ENCODE measurements around the gene LONP2.
"Not testable (repeated sequence)": the region's sequence is repeated elsewhere in the genome, so short reads cannot be mapped to it uniquely, and the experiment has no call there.

LONP2 gene

GRCh38 chr16:48369765-48370164, 125.7 kb downstream of the LONP2 start:
- DNase-seq (ENCODE audit: low spot score): no peak

DNA sequence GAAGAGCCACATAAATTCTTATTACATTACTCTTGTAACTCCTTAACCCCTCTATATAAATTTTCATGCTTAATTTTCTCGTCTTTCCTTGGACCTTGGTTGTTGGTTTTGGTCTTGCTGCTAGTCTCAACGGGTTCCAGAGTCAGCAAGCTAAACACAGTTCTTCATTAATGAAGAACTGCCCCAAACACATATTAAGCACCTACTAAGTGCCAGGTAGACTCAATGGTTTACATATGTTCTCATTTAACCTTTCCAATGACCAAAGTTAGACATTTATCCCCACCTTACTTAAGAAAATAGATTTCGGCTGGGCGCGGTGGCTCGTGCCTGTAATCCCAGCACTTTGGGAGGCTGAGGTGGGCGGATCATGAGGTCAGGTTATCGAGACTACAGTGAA, 126.1 kb downstream of the LONP2 start:
- DNase-seq (ENCODE audit: low spot score): no peak

DNA sequence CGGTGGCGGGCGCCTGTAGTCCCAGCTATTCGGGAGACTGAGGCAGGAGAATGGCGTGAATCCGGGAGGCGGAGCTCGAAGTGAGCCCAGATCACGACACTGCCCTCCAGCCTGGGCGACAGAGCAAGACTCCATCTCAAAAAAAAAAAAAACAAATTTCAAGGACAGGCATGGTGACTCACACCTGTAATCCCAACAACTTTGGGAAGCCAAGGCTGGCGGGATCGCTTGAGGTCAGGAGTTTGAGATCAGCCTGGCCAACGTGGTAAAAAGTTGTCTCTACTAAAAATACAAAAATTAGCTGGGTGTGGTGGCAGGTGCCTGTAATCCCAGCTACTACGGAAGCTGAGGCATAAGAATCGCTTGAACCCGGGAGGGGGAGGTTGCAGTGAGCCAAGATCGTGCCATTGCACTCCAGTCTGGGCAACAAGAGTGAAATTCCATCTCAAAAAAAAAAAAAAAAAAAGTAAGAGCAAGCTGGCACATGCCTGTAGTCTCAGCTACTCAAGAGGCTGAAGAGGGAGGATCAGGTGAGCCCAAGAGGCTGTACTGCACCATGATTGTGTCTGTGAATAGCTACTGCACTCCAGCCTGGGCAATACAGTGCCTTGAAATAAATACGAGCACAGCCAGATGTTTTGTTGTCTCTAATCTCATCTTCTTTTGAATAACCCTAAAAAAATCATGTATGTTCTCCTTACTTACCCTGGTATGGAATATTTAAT, 126.7 kb downstream of the LONP2 start:
- not testable (repeated sequence) for DNase-seq (ENCODE audit: low spot score)

GRCh38 chr16:48371393-48371780, 127.3 kb downstream of the LONP2 start:
- DNase-seq (ENCODE audit: low spot score): no peak

- no peak for DNase-seq (ENCODE audit: low spot score)
These were observed 128.6 kb downstream of the LONP2 start for GRCh38 chr16:48372744-48373143.

DNA sequence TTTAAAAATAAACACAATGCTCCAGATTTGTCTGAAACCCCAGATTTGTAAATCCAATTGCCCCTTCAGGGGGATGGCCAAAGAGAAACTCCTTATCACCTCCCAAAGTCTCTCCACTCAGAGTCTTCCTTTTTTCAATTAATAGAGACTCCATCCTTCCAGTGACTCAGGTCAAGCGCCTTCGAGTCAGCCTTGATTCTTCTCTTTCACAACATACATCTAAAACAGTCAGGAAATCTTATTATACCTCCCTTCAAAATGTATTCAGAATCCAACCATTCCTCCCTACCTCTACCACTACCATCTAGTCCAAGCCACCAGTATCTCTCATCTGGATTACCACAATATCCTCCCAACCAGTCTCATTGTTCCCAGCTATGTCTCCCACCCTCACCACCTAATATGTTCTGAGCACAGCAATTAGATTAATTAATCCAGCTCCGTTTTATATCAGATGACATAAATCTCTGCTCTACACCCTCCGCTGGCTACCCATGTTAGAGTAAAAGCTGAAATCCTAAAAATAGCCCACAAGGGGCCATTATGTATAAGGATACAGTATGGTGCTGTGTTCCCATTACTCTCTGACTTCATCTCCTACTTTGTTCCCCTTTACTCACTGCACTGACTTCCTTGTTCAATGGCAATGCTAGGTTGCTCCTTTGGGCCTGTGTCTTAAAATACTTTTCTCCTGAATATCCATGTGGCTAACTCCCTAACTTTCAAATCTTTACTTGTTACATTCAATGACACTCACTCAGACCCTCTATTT, 129.3 kb downstream of the LONP2 start:
- DNase-seq (ENCODE audit: low spot score): no peak

DNA sequence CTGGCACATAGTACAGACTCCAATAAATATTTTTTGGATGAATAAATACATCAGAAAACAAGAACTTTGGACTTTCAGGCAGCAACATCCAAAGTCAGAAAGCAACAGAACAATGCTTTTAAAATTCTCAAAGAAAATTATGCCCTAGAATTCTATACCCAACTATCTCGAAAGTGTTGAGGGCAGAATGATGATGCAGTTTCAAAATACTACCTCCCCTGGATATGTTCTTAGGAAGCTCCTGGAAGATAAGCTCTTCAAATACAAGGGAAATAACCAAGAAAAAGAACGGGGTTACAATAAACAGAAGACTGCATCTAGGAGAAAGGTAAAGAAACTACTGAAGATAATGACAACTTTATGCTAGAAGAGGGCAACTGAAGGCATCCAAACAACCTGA, 130.2 kb downstream of the LONP2 start:
- no peak for DNase-seq (ENCODE audit: low spot score)

DNA sequence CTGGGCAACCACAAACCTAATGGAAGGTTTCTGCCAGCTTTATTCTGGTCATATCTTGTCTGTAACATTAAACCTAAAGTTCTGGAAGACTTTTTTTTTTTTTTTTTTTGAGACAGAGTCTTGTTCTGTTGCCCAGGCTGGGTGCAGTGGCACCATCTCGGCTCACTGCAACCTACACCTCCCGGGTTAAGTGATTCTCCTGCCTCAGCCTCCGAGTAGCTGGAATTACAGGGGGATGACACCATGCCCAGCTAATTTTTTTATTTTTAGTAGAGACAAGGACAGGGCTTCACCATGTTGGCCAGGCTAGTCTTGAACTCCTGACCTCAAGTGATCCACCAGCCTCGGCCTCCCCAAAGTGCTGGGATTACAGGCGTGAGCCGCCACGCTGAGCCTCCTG, 133.2 kb downstream of the LONP2 start:
- DNase-seq (ENCODE audit: low spot score): not testable (repeated sequence)

- DNase-seq (ENCODE audit: low spot score): no peak
These were observed 134.2 kb downstream of the LONP2 start for GRCh38 chr16:48378276-48378675.

DNA sequence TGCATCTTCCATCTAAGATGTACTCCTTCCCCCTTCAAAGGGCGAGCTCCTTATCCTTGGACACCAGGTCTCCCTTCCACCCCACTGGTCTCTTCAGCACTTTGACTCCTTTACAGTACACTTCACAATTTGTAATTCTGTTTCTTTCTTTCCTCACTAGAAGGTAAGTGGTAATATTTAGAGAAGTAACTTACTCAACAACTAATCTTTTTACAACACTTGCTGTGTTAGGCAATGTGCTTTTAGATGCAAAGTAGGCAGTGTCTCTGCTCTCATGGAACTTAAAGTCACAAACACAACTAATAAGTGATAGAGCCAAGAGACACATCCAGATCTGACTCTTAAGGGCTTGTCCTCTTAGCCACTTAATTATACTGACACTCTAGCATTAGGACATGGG, 134.7 kb downstream of the LONP2 start:
- DNase-seq (ENCODE audit: low spot score): no peak

DNA sequence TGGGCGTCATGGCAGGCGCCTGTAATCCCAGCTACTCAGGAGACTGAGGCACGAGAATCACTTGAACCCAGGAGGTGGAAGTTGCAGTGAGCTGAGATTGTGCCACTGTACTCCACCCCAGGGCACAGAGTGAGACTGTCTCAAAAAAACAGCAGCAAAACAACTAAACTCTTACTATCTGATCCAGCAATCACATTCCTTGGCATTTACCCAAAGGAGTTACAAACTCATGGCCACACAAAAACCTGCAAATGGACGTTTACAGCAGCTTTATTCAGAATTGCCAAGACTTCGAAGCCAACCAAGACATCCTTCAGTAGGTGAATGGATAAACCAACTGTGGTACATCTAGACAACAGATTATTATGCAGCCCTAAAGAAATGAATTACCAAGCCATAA, 137.1 kb downstream of the LONP2 start:
- DNase-seq (ENCODE audit: low spot score): no peak

- no peak for DNase-seq (ENCODE audit: low spot score)
These were observed 138.0 kb downstream of the LONP2 start for GRCh38 chr16:48382131-48382530.

GRCh38 chr16:48383009-48383876, 139.1 kb downstream of the LONP2 start:
- DNase-seq (ENCODE audit: low spot score): no peak

DNA sequence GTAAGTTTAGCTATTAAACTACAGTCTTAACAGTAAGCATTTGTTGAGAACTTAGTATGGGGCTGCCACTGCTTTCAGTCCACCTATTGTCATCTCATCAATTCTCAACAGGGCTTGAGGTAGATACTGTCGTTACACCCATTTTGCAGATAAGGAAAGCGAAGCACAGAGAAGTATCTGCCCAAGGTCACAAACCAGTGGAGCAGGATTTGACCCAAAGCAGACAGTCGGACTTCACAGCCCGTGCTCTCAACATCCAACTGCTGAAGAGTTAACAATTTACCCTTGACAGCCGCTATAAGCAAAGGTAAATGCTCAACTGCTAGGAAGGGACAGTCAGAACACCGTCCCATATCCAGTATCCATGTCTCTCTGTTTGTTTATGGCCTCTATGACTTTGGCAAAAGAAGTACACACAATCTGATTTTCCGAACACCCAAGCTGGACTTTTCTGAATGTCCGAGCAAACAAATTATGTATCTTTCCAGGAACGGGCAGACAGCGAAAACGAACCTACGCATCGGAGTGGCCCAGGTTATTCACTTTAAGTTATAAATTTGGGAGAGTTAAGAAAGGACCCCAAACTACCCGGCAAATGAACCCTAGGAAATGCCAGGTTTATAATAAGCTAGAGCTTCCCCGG, 139.9 kb downstream of the LONP2 start:
- no peak for DNase-seq (ENCODE audit: low spot score)

DNA sequence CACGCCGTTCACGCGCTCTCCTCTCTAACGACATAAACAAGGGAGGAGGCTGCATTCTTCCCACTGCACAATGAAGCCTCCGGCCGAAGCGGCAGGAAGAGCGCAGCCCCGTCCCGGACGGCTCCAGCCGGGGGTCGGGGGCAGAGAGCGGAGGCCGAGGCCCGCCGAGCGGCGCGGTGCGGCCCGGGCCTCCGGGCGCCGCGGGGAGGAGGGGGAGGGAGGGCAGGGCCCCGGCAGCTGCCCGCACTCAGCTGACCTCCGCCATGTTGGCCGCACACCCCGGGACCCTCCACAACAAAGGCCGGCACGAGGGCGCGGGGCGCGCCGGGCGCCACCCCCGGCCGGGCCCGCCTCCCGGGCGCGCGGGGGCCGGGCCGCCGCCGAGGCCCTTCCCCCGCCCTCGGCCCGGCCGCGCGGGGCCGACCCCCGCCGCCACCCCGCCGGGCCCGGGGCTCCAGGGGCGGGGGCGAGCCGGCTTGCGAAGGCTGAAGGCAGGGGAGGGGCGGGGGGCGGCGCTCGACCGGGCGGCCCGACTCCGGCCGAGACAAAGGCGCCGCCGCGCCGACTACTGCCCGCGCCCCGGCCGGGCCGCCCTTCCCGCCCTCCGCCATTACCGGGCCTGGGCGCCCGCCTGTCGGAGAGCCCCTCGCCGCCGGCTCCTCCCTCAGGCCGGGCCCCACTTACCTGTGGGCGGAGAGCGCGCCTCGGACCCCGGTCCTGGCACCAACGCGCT, 140.6 kb downstream of the LONP2 start:
- DNase-seq (ENCODE audit: low spot score): peak; percentile 88

DNA sequence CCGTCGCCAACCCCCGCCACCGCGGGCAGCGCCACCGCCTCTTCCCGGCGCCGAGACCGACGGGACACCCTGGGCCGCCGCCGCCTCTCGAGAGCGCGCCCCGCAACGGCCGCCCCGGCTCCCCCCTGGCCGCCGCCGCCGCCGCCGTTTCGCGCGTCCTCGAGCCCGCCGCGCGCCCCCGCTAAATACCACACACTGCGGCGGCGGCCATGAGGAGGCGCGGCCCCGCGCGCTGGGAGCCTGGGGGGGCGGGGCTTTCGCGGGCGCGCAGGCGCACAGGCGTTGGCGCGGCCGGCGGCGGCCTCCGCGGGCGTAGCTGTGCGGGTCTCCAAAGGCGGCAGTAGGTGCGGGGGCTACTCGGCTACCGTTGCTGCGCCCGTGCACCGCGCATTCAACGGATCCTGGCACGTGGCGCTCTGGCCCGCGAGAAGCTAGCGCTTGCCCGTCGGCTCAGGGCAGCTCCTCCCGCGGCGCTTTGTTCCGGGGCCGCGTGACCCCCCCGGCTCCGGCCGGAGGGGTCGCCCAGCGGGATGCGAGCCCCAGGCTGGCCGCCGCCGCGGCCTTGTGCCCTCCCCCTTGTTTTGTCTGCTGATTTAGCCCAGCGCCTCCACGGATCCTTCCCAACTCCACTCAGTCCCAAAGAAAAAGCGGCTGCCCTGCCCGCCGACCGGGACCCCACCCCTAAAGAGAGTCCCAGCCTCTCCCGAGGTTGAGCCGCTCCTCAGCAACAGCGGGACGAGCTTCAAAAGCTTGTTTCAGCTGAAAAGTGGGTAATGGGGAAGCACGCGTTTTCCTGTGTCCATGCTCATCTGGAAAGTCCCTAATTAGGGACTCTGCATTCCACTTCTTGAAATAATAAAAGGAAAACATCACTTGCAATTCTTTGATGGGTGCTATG, 141.4 kb downstream of the LONP2 start, which contains the start of gene SIAH1:
TSS of gene SIAH1 (minus strand) at position 161 of the 898 bp plus-strand sequence. CDS start 22,985 bp downstream, outside the sequence.
- peak; percentile 93 for DNase-seq (ENCODE audit: low spot score)

GRCh38 chr16:48386559-48387312, 142.6 kb downstream of the LONP2 start:
- no peak for DNase-seq (ENCODE audit: low spot score)

DNA sequence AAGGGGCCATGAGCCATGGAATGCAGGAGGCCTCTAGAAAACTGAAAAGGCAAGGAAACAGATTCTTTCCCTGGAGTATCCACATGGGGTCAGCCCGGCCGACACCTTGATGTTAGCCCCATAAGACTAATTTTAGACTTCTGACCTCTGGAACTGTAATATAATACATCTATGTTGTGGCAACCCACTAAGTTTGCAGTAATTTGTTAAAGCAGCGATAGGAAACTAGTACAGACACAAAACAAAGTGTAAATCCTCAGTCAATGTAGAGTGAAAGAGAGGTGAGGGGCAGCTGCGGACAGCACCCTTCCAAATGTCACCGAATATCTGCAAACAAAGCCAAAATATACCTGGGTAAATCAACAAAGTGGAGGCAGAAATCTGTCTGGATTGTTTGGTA, 148.3 kb downstream of the LONP2 start:
- DNase-seq (ENCODE audit: low spot score): no peak

All from iPS-NIHi11 (cell line).